Activated T-cell treated with anti-CD3 and anti-CD28 coated beads, Interleukin-2, amount 50 U/mL, for 48 hours (primary cell): ENCODE measurements around the gene TSPAN5.

Experiments used
- DNase-seq, 2 experiments: peaks; one replicate each; pipeline ENCODE4 v3.0.0-alpha.2; 2020

TSPAN5 gene

DNA sequence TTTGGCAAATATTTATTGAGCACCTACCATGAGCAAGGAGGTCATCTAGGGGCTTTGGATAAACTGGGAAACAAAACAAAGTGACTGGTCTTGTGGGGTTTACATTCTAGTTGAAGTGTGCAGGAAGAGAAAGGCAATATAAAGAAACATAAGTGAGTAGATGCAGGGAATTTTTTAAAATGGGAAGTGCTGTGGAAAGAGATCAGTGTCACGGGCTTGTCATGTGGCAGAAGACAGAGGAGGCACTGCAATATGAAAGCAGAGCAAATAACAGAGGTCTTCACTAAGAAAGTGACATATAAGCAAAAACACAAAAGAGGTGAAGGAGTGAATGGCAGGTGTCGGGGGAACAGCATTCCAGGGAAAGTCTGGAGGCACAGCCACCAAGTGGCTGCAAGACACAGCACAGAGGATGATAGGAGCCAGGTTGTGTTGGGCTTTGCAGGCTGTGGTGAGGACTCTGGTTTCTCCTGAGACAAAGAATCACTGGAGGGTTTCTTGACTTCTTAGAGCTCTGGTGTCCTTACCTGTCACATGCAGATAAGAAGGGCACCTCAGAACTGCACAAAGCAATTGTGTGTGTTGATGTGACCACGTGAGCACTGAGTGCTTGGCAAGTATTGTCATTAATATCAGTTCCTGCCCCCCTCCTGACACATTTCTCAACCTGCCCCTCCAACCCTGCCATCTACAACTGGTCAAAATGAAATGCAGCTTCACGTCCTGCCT, 143.5 kb downstream of the TSPAN5 start:
- no peak for DNase-seq

DNA sequence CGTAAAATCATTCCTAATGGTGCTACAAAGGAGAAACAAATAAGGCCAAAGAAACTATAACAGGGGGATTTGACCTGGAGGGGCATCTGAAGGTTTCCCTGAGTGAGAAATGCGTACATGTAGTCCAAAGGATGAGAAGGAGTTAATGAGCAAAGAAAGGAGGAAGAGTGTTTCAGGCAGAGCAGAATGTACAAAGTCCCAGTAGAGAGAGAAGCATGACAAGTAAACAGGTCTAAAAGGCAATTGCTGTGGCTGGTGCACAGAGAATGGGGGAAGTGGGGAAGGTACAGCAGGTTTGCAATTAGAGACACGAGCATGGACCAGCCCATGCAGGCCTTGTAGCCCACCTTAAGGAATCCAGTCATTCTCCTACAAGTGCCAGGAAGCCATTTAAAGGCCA, 145.5 kb downstream of the TSPAN5 start:
- no peak for DNase-seq

DNA sequence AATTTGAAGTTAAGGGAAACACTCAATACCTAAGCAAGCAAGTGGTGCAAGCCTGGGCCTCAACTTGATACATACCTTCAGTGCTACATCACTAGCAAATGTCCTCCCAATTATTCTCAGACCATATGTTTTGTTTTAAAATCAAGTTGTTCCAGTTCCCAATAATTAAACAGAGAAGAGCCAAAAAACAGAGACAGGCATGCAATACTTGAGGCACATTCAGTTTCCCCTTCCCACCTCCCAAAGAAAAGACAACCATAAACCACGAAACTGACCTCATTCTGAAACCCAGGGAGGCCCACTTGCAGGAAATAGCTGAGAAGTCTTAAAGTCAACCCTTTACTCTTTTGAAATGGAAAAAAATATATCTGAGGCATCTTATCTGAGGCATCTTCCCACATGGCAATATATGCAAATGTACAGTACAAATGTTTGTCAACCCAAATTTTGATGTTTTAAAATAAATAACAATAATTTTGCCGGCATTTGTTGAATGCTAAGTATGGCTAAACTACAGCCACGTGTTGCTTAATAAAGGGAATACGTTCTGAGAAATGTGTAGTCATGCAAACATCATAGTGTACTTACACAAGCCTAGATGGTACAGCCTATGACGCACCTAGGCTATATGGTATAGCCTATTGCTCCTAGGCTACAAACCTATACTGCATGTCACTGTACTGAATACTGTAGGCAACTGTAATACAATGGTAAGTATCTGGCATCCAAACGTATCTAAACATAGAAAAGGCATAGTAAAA, 147.5 kb downstream of the TSPAN5 start:
- peak in 1 of 2 experiments; percentile 48 for DNase-seq

DNA sequence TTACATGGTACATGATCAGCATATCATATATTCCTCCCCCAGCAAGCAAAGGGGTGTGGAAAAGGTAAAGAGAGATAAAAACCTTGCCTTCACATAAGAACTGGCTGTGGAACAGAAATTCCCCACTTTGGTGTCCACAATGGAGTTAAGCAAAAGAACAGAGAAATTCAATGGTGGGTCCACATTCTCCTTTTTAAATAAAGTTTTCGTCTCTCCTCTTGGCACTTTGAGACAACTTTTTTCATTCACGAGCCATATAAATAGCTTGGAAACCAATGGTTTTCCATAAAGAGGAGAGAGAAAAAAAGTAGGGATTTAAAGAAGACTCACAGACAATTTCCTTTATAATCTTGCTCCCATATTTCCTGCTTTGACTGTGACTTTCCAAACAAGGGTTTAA, 148.1 kb downstream of the TSPAN5 start:
- DNase-seq = no peak

DNA sequence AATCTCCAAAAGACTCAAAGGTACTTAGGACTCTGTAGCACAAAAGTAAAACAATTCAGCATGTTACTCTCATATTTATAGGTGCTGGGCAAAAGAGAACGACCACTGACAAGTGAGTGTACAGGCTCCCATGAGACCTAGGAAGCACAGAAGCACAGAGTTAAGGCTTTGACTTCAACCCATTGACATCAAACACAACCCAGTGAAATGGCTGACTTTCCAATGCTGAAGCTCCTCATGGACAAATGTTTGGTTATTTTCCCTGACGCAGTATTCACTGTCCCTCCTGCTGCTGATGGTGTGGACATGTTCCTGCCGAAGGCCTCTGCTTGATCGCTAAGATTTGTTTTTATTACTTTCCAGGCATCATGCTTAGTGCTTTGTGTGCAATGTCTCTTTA, 148.7 kb downstream of the TSPAN5 start:
- DNase-seq = no peak

DNA sequence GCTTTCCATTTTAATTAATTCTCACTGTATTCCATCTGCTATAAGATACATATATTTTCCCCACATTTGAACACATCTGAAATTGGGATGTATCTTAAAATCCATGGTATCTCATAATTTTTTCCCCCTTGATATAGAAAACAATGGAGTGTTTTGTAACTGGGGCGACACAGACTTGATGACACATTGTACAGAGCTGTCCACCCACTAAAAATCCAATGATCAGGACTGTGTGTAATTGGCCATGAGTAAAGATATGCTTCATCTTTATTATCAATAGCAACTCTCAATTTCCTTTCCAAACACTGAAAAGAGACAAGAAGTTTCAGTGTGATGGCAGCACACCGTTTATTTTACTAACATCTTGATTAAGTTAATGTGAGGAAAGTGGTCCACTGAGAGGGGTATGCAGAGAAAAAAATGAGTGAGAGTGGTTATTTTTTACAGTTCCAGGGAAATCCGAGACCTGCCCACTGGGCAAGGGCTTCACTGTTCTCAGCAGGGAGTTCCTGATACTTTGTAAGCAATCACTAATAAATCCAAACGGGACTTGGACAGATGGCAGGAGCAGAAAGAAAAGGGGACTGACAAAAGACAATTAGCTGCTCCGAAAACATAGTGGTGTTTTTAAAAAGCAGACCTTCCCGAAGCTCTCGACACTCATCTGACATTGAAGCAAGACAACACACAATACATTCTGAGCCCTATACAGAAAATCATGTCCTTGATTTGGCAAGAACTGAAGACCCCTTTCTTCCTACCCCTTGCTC, 149.4 kb downstream of the TSPAN5 start:
- DNase-seq = no peak

DNA sequence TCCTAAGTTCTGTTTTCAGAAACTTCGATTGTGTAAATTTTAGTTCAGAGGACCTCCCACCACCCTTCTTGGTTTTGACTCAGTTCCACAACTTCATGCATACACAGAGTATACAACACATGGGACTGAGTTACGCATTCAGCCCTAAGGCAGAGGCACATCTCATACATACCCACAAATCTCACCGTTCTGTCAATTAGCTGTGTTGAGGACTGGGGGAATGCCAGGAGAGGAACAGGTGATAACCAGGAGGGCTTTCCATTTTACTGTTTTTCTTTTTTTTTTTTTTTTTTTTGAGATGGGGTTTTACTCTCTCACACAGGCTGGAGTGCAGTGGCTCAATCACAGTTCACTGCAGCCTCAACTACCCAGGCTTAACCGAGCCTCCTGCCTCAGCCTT, 150.2 kb downstream of the TSPAN5 start:
- DNase-seq = no peak

DNA sequence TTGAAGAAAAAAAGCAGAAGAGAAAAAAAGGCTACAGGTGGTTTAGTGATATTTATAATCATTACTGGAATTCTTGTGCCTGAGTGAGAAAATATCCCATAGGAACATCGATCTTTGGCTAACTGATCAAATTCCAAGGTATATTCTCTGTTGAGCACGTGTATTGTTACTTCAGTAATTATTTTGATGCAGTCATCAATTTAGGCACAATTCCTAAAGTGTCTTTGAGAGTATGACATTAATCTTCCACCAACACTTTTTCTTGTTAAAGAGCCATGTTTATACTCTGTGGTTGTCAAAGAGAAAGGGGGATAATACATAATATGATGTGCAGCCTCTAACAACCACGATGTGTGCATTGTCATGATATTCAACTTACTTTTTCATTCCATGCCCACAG, 151.1 kb downstream of the TSPAN5 start:
- DNase-seq = no peak

DNA sequence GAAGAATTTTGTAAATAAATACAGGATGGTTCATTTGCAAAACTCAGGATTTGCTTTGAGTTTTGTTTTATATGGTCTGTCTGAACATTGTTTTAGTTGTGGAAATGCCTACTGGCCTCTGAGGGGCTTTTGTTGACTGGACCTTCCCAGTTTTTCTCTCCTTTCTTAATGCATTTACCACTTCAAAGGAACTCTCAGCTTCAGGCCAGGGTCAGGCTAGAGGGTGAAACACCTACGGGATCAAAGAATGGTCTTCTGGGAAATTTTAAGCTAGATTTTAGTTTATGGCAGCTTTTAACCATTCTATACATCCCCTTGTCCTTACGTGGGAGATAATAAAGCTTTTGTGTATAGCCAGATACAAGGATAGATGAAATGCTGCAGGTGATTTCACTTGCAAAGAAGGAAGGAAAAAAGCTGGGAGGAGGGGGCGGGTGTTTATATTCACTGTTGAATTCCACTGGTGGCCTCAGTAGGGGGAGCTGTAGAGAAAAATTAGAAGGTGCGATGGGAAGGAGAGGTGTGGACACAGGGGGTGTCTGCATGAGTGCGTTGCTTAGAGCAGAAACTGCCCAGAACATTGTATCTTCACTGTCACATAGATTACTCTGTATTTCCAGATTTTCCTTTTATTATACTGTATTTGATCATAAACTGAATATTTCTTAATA, 151.8 kb downstream of the TSPAN5 start:
- no peak for DNase-seq

DNA sequence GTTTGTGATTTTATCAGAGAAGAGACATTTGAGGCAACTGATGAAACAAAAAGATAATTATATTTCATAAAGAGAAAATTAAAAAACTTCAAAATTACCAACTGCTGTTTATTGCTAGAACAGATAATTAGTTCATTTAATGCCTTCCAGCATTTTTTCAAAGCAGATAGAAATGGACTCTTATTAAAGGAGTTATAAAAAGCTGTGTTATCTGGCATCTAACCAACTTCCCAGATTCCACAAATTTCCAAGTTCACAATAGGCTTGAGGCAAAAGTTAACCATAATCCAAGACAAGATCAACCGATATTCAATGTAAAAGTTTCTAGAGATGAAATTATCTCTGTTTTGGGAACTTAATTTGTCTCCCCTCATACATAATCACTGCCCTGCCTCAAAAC, 152.4 kb downstream of the TSPAN5 start:
- DNase-seq = no peak

DNA sequence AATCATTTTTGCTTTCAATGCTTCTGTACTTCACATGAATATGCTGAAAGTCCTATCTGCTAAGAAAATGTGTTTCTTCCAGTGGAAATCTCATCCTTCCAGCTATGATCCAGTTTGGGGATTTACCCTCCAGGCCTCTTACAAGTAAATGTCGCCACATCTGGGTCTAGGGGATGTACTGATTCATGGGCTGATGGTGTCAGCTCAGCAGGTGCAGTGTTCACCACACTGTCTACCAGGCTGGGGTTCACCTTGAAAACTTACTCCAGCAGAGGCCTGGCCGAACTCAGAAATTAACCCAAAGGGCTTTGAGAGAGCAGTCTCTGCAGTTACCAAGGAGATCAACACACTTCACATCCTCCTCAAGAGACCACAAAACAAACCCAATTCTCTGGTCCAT, 154.3 kb downstream of the TSPAN5 start:
- no peak for DNase-seq

DNA sequence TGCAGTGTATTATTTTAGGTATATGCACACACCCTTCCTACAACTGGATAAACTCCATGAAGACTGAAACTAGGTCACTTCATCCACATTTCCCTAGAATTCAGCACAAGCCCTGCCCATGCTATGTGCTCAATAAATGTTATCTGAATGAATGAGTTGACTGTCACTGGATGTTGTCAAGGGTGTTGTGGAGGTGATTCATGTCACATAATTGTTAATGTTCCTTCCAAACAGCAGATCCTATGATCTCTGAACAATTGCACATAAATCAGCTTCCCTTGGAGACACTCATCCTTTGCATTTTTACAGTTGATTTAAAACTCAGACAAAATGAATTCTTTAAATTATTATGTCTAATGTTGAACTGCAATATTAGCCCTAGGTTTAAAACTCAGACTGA, 154.7 kb downstream of the TSPAN5 start:
- no peak for DNase-seq

DNA sequence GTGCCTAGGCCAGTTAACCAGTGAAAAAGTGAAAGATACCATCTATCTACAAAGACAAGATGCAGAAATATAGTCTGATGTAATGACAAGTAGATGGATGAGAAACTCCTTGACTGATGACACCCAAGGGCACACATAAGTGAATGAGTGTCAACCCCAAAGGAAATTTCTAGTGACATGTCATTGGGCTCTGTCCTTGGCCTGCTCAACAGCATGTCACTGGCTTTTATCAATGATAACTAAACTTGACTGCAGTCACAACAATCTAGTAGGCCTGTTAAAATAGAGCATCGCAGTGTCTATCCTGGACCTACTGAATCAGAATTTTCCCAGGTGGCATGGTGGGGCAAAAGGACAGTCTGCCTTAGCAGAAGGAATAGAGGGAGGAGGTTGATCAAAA, 155.8 kb downstream of the TSPAN5 start:
- peak in 1 of 2 experiments; percentile 4 for DNase-seq

DNA sequence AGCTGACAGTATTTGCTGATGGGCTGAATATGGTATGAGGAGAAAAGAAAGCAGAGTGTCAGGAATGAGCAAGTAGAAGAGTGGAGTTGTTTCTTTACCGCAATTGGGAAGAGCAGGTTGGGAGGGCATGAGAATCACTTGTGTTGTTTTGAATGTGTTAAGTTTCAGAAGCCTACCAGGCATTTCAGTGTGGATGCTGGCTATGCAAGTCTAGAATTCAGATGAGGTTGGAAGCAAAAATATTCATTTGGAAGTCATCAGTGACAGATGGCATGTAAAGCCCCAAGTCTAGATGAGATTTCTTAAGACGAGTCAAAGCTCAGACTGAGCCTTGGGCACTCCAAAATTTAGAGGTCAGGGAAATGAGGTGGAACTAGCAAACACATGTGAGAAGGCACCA, 156.4 kb downstream of the TSPAN5 start:
- no peak for DNase-seq

DNA sequence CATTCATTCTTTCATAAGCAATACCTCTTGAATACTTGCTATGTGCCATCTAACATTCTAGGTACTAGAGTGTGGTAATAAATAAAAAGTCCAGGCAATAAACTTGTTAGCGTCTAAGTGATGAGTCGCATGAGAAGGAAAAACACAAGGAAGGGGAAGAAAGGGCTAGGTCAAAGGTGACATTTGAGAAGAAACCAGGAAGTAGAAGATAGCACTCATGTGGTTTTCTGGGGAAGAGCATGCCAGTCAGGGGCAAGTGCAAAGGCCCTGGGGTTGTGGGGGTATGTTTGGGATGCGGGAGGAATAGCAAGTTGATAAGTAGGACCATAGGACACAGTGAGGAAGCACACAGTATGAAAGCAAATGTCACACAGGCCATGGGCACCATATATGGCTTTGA, 157.0 kb downstream of the TSPAN5 start:
- DNase-seq = no peak

DNA sequence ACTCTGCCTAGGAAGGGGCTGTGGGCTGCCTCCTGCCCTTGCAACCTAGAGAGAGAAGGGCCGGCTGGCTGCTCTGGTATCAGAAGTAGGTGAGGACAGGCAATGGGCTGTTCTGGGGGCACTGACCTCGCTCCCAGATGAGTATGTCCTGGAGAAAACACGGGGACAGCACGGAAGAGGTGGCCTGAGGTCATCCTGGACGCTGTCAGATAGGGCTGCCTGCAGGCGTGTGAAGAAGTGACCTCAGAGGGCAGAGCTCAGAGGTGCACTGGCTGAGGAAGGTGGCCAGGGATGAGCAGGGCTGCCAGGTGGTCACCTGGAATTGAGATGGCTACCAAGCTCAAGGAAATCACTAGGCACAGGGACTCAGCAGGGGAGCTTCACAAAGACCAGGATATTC, 159.6 kb downstream of the TSPAN5 start:
- no peak for DNase-seq

DNA sequence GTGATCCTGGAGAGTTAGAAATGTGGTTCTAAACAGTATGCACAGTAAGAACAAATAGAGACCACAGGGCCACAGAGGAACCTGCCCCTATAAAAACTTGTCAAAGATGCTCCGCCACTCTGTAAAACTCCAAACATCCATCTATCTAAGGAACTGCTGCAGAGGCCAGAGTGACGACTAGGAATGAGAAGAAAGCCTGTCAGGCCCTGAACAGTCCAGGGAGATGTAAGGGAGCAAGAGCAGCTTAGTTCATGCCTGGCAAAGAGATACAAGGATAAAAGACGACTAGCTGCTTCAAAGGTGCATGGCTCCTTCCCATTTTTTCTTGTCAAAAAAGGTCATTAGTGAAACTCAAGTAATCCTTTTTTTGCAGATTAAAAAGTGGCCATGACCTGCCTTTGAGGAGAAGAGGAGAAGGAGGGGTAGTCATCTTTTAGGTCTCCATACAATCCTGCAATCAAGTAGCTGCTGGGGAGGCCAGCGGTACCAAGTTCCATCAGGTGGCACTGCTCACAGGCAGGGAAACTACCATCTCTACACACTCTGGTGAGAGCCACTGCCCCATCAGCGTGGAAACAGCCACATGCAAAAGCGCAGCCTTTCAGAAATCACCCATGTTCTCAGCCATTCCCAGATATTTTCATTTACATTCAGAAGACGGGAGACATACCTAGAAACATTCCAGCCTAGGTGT, 162.1 kb downstream of the TSPAN5 start:
- DNase-seq = no peak

DNA sequence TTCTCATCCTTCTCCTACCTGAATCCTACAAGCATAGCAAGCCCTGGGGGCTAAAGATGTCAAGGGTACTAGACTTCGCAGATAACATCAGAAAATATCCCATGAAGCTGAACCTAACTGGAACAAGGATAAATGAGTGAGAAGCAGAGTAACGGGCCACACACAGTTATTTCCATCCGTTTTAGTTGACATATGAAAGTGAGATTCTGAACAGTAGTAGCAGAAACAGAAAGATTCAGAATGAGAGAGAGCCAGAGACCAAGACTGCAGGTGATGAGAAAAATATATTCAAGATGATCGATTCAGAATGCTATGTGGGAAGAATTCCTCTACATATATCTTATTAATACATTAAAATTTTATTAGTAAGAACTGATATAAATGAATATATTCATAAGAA, 165.1 kb downstream of the TSPAN5 start:
- DNase-seq = peak in 1 of 2 experiments; percentile 10

DNA sequence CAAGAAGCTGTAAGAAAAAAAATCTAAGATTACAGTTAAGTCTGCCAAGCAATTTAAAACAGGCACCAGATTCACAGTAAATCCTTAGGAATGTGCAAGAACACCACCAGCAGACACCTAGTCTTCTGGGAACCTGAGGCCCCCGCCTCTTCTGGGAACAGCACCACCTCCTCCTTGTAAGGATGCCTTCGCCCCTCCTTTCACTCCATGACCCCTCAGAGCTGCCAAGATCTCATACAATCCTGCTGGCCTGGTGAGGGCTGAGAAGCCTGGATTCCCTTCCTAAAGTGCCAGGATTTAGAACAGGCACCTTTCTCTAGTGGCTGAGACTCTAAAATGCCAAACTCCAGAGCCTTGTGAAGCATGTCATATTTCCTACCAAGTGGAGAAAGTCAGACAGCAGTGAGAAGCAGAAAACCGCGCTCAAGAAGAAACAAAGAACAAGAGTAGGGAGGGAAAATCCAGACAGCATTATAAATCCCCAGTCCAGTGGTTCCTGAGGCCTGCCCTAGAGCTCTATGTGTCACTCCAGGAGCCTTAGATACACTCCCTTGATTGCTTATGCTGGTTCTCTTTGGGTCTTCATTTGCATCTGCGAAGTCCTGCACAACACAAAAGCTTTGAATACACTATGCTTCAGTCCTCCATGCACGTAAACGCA, 166.4 kb downstream of the TSPAN5 start:
- no peak for DNase-seq

DNA sequence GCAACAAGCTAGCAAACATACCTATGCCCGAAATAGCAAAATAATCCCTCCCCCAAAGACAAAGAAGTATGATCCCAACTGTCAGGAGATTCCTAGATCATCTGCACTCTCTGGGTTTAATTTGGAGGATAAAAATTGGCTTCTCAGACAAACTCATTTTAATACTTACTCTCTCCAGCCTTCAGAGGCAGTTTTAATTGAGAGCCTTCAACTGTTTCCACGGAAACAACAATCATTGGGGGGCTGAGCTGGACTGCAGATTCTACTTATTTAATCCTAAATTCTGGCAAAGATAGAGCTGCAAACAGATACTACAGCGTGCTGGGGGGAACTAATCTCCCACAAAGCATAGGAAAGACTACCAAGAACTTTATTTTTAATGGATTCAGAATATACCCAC, 168.2 kb downstream of the TSPAN5 start:
- no peak for DNase-seq

DNA sequence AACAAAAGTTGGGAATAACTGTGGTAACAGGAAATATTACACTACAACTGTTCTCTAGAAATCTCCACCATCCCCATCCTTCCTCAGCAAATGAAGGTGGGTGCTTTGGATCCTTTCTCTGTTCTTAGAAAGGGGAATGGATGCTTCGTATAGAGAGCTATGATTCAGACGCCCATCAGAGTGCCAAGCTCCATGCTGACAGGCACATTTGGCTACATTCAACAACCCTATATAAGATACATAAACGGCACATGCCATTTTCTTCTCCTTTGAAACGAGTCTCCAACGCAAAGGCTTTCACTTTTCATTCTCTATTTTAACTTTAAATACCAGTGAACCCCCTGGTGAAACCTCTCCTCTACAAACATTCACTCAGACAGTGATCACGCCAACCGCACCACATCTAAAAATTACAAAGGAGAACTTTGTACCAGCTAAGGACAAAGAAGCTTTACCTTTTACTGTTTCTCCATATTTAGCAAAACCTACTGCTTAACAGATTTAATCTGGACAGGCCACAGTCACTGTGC, 172.5 kb downstream of the TSPAN5 start:
- DNase-seq = peak in 1 of 2 experiments; percentile 42

DNA sequence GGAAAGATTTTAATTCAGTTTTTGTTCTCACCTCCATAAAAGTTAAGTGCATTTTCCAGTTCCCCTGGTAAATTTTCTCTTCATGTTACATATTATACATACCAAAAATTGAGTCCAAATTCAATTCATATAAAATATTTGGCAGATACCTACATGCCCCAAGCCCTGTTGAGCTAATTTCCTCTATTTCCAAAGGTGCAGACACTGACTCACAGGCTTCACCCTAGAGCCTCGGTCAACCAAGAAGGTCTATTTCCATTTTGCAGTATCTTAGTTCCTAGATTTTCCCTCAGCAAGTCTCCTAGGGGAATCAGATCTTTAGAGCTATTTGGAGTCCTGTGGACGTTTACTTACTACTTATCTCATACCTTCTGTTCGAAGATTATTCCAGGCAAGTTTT, 174.4 kb downstream of the TSPAN5 start:
- peak in 1 of 2 experiments; percentile 9 for DNase-seq
